Skeletal muscle cell (primary cell): ENCODE results near the gene PTCSC3.

Source experiments
- DNase-seq: peaks from one replicate; pipeline ENCODE4 v3.0.0-alpha.2; 2010; ENCODE audit warnings: low read depth
- H3K4me3 ChIP-seq: 2 replicates; pipeline ENCODE4 v1.5.1; 2011; ENCODE audit warnings: low read depth, mild to moderate bottlenecking, control low read depth, low read length, moderate library complexity

Gene PTCSC3

GRCh38 chr14:36176524-36176923 lies at the start of gene PTCSC3:
PTCSC3 (minus strand) TSS chr14:36176722.
- no peak within 1 kb of the TSS for H3K4me3 ChIP-seq
- no peak for DNase-seq

DNA sequence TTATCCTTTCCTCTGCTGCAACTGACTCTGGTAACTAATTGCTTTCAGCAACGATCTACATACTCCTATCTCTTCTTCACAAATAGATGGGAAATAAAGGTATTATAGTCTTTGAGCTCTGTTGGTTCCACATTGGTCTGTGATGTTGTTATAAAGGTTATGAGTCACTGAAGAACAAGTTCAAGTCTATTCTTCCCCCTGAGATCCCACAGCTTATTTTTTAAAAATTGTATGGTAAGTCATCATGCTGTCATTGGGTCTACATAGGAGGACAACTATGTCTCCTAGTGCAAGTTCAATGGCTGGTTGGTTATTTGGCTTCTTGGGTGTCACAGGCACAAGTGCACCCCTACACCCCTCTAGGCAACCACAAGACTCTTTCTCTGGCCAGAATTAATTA lies 49.6 kb upstream of the PTCSC3 start:
- no peak overlapping the region for H3K4me3 ChIP-seq
- DNase-seq, result no peak

DNA sequence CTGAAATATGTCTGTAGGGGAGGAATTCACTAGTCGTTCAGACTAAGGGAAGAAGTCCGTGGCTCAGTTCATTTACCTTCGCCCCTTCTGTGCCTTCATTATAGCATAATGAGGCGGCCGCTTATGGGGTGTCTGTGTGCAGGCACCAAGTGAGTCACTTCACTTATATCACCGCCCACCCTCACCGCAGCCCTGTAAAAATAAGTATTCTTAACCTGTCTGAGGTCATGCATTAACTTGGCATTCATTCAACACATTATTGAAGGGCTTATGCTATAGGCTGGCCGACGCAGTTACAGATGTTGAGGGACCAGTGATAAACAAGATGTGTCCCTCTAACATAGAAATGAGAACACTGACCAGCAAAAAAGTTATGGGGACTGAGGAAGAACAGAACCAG lies 47.7 kb upstream of the PTCSC3 start:
- no peak overlapping the region for H3K4me3 ChIP-seq
- no peak for DNase-seq

DNA sequence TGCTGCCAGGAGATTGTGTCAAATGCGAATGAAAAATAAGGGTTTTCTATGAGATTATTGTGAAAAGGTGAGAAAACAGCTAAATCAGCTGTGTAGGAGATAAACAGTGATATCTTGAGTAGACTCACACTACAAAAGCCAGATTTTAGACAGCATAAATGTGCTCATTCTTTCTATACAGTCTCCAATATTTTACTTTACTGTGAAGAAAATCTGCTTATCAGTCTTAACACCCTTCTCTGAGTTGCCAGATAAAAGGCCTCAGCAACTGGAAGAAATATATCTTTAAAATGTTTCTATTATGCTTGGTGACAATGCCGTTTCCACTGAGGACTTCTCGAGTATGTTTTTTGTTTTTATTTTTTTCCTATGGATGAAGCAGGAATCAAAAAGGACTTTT lies 47.0 kb upstream of the PTCSC3 start:
- no peak overlapping the region for H3K4me3 ChIP-seq
- no peak for DNase-seq

- no peak for DNase-seq
- no peak overlapping the region for H3K4me3 ChIP-seq
Observed at GRCh38 chr14:36222952-36223468, 46.5 kb upstream of the PTCSC3 start.

- no peak for DNase-seq
- no peak overlapping the region for H3K4me3 ChIP-seq
Observed at GRCh38 chr14:36222337-36222736, 45.8 kb upstream of the PTCSC3 start.

DNA sequence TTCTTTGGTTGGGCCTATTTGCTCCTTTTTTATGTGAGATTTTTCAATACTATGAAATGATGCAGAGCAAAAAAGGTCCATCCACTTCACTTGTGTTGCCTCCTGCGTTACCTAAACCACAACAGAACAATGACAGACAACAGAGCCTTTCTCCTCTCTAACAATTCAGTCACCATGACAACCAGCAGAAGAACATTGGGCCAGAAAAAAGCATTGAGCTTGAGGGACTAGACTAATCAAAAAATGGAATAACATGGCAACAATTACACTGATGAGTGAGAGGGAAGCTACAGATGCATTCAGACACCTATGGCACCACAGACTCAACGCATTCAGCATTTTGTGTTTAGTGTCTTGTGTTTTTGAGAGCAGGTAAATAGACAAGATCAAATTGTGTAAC lies 44.6 kb upstream of the PTCSC3 start:
- H3K4me3 ChIP-seq, result no peak overlapping the region
- no peak for DNase-seq

DNA sequence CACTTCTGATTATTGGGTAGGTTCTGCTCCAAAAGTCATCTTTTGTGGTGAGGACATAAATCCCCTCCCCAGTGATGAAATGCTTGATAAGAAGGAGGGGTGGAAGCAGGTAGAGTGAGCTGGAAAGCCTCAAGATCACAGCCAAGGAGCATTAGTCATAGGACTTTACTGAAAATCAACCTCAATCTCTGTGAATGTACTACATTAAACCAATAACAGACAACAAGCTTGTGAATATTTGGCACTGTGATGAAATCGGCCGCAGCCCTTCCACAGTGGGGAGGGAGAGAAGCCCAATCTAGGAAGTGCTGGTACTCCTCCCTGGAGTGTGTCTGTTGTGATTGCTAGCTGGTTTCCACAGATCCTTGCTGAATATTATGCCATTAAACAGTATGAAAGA lies 41.2 kb upstream of the PTCSC3 start:
- DNase-seq, result no peak
- no peak overlapping the region for H3K4me3 ChIP-seq

GRCh38 chr14:36217027-36217426 lies 40.5 kb upstream of the PTCSC3 start:
- no peak overlapping the region for H3K4me3 ChIP-seq
- DNase-seq, result no peak

DNA sequence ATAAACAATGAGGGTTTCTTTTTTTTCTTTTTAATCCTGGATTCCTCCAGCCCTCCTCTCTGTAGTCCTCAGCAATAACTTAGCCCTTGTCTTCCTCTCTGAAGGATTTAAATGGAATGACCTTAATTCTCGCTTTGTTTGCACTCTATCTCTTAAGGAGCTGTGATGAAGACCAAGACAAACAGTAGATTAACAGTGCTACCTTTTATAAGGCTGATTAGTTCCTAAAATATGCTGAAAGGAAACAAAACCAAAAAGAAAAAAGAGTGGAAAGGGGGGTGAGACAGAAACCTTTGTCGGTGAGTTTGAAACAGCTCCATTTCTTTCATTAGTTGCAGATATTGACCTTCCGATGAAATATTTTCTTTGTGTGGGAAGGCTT lies 38.7 kb upstream of the PTCSC3 start:
- no peak for DNase-seq
- H3K4me3 ChIP-seq, result no peak overlapping the region

DNA sequence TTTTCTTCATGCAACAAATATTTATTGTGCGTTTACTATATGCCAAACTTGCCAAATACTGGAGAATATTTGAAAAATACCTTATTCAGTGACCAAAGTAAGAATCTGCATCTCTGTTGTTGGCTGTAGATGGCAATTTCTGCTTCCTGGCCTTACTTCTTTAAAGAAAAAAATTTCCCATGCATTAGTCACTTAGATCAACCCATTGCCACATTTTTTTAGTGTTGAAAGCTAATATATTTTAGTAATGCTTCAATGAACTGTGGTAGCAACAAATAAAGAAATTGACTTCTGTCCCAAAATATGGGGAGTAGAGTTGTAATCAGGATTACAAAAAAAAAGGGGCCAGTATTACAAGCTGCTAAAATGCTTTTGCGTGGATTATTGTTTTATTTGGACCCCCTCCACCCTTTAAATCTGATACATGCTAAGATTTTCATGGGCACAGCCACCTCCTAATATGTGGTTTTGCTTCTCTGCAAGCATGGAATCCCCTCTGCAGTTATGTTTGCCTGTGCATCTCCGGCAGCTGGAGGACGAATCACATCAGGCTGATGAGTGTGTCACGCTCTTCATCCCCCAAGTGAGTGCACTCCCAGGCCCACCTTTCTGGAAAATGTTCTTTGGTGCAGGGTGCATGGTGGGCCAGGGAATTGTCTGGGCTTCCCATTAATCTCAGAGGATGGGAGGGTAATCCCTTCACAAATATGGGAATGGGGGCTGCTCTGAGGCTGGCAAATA lies 38.1 kb upstream of the PTCSC3 start:
- no peak for DNase-seq
- H3K4me3 ChIP-seq, result no peak overlapping the region

GRCh38 chr14:36212987-36213386 lies 36.5 kb upstream of the PTCSC3 start:
- H3K4me3 ChIP-seq, result no peak overlapping the region
- no peak for DNase-seq

- no peak overlapping the region for H3K4me3 ChIP-seq
- no peak for DNase-seq
Observed at GRCh38 chr14:36212577-36212976, 36.1 kb upstream of the PTCSC3 start.

GRCh38 chr14:36208690-36209278 lies 32.3 kb upstream of the PTCSC3 start:
- DNase-seq, result no peak
- H3K4me3 ChIP-seq, result no peak overlapping the region

DNA sequence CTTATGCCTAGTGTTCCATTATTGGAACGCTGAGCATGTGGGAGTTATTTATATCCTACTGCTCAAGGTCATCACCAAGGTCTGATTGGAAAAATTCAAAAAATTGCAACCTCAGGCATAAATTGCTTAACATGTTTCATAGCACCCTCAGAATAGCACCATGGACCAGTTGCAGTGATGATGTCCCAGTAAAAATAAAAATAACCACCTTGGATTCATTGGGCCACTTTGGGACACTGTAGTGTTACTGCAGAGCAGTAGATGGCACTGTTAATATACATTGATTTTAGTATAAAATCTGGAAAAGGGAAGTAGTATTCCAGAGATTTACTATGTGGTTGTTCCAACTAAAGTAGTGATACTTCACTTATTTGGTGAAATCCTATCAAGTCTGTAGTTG lies 31.0 kb upstream of the PTCSC3 start:
- DNase-seq, result no peak
- no peak overlapping the region for H3K4me3 ChIP-seq

DNA sequence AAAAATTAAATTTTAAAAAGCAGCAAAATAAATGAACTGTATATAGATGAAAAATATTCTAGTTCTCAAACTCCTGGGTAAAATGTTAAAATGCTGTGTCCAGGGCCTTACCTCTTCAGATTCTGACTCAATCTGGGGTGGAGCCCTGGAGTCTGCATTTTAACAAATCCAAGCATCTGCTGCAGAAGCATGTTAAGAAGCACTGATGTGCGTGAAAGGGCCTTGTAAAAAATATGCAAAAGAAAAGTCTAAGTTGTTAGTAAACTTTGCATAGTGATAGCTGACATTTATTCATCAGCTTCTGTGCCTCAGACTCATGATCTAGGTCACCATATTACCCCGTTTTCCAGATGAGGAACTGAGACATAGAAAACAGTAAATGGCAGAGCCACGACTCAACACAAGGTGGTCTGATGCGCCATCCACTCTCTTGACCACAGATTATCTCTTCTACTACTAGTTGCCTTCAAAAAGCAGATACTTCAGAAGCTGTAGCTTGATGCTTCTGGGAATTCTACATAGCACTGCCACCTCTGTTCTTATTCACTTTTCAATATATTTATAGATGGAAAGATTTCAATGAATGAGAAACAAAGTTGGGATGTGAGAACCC lies 28.0 kb upstream of the PTCSC3 start:
- DNase-seq, result no peak
- H3K4me3 ChIP-seq, result no peak overlapping the region

GRCh38 chr14:36198378-36198777 lies 21.9 kb upstream of the PTCSC3 start:
- no peak for DNase-seq
- H3K4me3 ChIP-seq, result no peak overlapping the region

DNA sequence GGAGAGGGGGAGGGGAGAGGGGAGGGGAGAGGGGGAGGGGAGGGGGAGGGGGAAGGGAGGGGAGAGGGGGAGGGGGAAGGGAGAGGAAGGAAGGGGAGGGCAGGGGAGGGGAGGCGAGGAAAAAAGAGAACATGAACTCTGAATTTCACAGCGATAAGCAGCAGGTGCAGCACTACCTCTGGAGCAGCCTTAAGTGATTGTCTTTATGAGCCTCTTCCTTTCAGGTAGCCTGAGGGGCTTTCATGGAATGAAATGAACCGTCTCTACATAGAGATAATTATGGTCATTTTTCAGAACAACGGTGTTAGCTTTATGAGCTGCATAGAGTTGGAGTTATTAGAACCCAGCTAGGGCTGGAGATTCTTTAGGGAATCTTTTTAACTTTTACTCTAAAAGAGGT lies 18.1 kb upstream of the PTCSC3 start:
- no peak overlapping the region for H3K4me3 ChIP-seq
- no peak for DNase-seq

DNA sequence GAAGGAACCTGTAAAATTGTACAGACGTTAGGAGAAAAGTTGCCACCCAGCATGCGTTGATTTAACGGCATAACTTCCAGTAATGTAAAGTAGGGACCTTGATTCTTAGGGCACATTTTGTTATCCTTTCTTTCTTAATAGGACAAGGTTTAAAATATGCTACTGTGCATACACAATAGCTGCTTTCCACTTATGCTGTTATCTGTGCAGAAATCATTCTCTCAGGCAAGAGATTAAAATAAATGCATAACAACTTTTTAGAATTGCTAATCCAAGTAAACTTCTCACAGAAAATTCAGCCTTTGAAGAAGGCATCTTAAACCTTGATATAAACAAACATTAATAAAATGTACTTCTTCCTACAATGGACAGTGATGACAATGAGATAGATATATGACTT lies 16.0 kb upstream of the PTCSC3 start:
- H3K4me3 ChIP-seq, result no peak overlapping the region
- DNase-seq, result no peak

GRCh38 chr14:36183402-36183801 lies 6.9 kb upstream of the PTCSC3 start:
- H3K4me3 ChIP-seq, result no peak overlapping the region
- no peak for DNase-seq

DNA sequence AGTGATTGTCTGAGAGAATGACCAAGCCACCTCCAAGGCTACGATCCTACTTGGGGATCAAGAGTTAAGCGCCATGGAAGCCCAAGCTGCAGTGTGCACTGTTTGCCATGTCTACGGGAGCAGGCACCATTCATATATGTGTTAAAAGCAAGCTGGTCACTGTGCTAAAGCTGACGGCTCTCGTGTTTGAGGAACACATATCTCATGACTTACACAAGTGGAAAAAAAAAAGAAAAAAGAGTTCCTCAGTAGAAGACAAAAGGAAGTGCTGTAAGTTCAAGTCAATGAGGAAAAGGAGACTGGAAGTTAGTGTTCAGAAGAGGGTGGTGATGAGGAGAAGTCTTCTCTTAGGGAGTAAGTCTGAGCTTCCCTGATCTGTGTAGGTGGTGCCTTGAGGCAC lies 4.9 kb upstream of the PTCSC3 start:
- DNase-seq, result no peak
- H3K4me3 ChIP-seq, result no peak overlapping the region
